ENCODE data around the gene NKTR. TPM values are rescaled to one million over a fixed set of nuclear protein-coding genes. Genes with fewer than 3 reads are reported as not detected.

Gene NKTR
- polyA plus RNA-seq, 1 donor from 2014 or later = 242 TPM

DNA sequence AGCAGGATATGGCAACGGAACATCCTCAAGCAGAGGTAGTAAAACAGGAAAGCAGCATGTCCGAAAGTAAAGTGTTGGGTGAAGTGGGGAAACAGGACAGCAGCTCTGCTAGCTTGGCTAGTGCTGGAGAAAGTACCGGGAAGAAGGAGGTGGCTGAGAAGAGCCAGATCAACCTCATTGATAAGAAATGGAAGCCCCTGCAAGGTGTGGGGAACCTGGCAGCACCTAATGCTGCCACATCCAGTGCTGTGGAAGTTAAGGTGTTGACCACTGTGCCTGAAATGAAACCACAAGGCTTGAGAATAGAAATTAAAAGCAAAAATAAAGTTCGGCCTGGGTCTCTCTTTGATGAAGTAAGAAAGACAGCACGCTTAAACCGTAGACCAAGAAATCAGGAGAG is 38.7 kb downstream of the NKTR start:
- H3K27ac ChIP-seq (ENCODE audit: low read length) = no peak overlapping the region
- no peaks in the 10 kb centered on the region for H3F3A ChIP-seq (ENCODE audit: insufficient read depth, low read length, poor library complexity, severe bottlenecking)
- H3K4me3 ChIP-seq (ENCODE audit: low read length) = no peak overlapping the region
- H2AFZ ChIP-seq (ENCODE audit: low read depth, low read length) = no peak overlapping the region
- H3K79me2 ChIP-seq (replicated peaks; ENCODE audit: insufficient read depth, low read length) = no peaks in the 10 kb centered on the region
- no peaks in the 10 kb centered on the region for H4K20me1 ChIP-seq (ENCODE audit: insufficient read depth)
- no peaks in the 10 kb centered on the region for H3K9me3 ChIP-seq (ENCODE audit: low read length)
- no peaks in the 10 kb centered on the region for H3K27me3 ChIP-seq (ENCODE audit: insufficient read depth, low read depth, low read length)
- TF ChIP-seq EZH2 (IDR thresholded peaks at IDR 0.05; ENCODE audit: borderline replicate concordance, insufficient read depth, low read length, poor library complexity, severe bottlenecking) (no peak), CTCF (IDR thresholded peaks at IDR 0.05; ENCODE audit: poor library complexity, severe bottlenecking) (no peak), TAF1 (IDR thresholded peaks at IDR 0.05; ENCODE audit: low read depth) (no peak), MXI1 (conservative IDR thresholded peaks at IDR 0.05; ENCODE audit: poor library complexity, severe bottlenecking) (no peak), SMC3 (conservative IDR thresholded peaks at IDR 0.05; ENCODE audit: poor library complexity) (no peak), RAD21 (conservative IDR thresholded peaks at IDR 0.05) (no peak), POLR2AphosphoS5 (IDR thresholded peaks at IDR 0.05) (no peak), EP300 (conservative IDR thresholded peaks at IDR 0.05; ENCODE audit: poor library complexity, severe bottlenecking) (no peak)
- TF ChIP-seq, protein P1, sequence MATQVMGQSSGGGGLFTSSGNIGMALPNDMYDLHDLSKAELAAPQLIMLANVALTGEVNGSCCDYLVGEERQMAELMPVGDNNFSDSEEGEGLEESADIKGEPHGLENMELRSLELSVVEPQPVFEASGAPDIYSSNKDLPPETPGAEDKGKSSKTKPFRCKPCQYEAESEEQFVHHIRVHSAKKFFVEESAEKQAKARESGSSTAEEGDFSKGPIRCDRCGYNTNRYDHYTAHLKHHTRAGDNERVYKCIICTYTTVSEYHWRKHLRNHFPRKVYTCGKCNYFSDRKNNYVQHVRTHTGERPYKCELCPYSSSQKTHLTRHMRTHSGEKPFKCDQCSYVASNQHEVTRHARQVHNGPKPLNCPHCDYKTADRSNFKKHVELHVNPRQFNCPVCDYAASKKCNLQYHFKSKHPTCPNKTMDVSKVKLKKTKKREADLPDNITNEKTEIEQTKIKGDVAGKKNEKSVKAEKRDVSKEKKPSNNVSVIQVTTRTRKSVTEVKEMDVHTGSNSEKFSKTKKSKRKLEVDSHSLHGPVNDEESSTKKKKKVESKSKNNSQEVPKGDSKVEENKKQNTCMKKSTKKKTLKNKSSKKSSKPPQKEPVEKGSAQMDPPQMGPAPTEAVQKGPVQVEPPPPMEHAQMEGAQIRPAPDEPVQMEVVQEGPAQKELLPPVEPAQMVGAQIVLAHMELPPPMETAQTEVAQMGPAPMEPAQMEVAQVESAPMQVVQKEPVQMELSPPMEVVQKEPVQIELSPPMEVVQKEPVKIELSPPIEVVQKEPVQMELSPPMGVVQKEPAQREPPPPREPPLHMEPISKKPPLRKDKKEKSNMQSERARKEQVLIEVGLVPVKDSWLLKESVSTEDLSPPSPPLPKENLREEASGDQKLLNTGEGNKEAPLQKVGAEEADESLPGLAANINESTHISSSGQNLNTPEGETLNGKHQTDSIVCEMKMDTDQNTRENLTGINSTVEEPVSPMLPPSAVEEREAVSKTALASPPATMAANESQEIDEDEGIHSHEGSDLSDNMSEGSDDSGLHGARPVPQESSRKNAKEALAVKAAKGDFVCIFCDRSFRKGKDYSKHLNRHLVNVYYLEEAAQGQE (IDR thresholded peaks at IDR 0.05; ENCODE audit: borderline replicate concordance) = no peak
- no peak overlapping the region for H3K4me2 ChIP-seq (ENCODE audit: low read length)
- peaks cover 16% of the 10 kb centered on the region for H3K36me3 ChIP-seq (ENCODE audit: insufficient read depth, low read length)
- no peaks in the 10 kb centered on the region for H3K9me2 ChIP-seq (ENCODE audit: insufficient read depth, low read length)
- no peak overlapping the region for H3K9ac ChIP-seq (ENCODE audit: low read length)

GRCh38 chr3:42640129-42640528 is 39.6 kb downstream of the NKTR start:
- TF ChIP-seq POLR2AphosphoS5 (IDR thresholded peaks at IDR 0.05) (no peak), CTCF (IDR thresholded peaks at IDR 0.05; ENCODE audit: poor library complexity, severe bottlenecking) (no peak), EZH2 (IDR thresholded peaks at IDR 0.05; ENCODE audit: borderline replicate concordance, insufficient read depth, low read length, poor library complexity, severe bottlenecking) (no peak), SMC3 (conservative IDR thresholded peaks at IDR 0.05; ENCODE audit: poor library complexity) (no peak), EP300 (conservative IDR thresholded peaks at IDR 0.05; ENCODE audit: poor library complexity, severe bottlenecking) (no peak), MXI1 (conservative IDR thresholded peaks at IDR 0.05; ENCODE audit: poor library complexity, severe bottlenecking) (no peak), RAD21 (conservative IDR thresholded peaks at IDR 0.05) (no peak), TAF1 (IDR thresholded peaks at IDR 0.05; ENCODE audit: low read depth) (no peak)
- TF ChIP-seq, protein P1 (IDR thresholded peaks at IDR 0.05; ENCODE audit: borderline replicate concordance) = no peak
- H4K20me1 ChIP-seq (ENCODE audit: insufficient read depth) = no peaks in the 10 kb centered on the region
- no peak overlapping the region for H3K9ac ChIP-seq (ENCODE audit: low read length)
- no peaks in the 10 kb centered on the region for H3K79me2 ChIP-seq (replicated peaks; ENCODE audit: insufficient read depth, low read length)
- H3K4me2 ChIP-seq (ENCODE audit: low read length) = no peak overlapping the region
- no peaks in the 10 kb centered on the region for H3K9me2 ChIP-seq (ENCODE audit: insufficient read depth, low read length)
- no peak overlapping the region for H2AFZ ChIP-seq (ENCODE audit: low read depth, low read length)
- no peaks in the 10 kb centered on the region for H3F3A ChIP-seq (ENCODE audit: insufficient read depth, low read length, poor library complexity, severe bottlenecking)
- no peaks in the 10 kb centered on the region for H3K27me3 ChIP-seq (ENCODE audit: insufficient read depth, low read depth, low read length)
- peaks cover 10% of the 10 kb centered on the region for H3K36me3 ChIP-seq (ENCODE audit: insufficient read depth, low read length)
- H3K4me3 ChIP-seq (ENCODE audit: low read length) = no peak overlapping the region
- no peak overlapping the region for H3K27ac ChIP-seq (ENCODE audit: low read length)
- no peaks in the 10 kb centered on the region for H3K9me3 ChIP-seq (ENCODE audit: low read length)

Data from neural cell (in vitro differentiated cells).